ENCODE results near the gene AR.

DNA sequence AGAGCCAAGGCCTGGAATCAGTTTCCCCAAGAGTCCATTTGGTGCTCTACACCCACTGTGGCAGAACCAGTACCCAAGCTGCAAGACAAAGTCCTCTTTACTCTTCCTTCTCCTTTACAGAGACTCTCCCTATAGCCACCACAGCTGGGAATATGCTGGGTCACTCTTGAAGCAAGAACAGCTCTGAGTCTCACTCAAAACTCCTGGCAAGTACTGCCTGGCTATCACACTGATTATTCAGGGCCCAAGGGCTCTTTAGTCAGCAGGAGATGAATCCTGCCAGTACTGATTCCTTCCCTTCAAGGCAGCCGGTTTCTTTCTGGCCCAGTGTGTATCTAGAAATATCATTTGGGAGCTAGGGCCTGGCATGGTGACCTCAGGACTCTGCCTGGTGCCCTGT lies 130.9 kb downstream of the AR start:
- TF ChIP-seq, protein P1, sequence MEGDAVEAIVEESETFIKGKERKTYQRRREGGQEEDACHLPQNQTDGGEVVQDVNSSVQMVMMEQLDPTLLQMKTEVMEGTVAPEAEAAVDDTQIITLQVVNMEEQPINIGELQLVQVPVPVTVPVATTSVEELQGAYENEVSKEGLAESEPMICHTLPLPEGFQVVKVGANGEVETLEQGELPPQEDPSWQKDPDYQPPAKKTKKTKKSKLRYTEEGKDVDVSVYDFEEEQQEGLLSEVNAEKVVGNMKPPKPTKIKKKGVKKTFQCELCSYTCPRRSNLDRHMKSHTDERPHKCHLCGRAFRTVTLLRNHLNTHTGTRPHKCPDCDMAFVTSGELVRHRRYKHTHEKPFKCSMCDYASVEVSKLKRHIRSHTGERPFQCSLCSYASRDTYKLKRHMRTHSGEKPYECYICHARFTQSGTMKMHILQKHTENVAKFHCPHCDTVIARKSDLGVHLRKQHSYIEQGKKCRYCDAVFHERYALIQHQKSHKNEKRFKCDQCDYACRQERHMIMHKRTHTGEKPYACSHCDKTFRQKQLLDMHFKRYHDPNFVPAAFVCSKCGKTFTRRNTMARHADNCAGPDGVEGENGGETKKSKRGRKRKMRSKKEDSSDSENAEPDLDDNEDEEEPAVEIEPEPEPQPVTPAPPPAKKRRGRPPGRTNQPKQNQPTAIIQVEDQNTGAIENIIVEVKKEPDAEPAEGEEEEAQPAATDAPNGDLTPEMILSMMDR (IDR thresholded peaks at IDR 0.05; ENCODE audit: extremely low read depth in 1 of 2, insufficient read depth in 1 of 2, low read depth in 1 of 2, low read length in 2 of 2) = no peak
- TF ChIP-seq, protein P2, sequence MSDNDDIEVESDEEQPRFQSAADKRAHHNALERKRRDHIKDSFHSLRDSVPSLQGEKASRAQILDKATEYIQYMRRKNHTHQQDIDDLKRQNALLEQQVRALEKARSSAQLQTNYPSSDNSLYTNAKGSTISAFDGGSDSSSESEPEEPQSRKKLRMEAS (IDR thresholded peaks at IDR 0.05; ENCODE audit: insufficient read depth, insufficient read length) = no peak
